Esophagus squamous epithelium (tissue), 4 donors: ENCODE data around the gene ADD1.

Source experiments
- POLR2A ChIP-seq, 4 donors: fragments of 450-650 bp; IDR thresholded peaks; one replicate each; pipeline ENCODE4 v1.6.1; 2017; ENCODE audit warnings: antibody characterized with exemption in 4 of 4, mild to moderate bottlenecking in 4 of 4, moderate library complexity in 3 of 4
- TF ChIP-seq, protein P1 (sequence below), 6 experiments: fragments of 450-650 bp in 4 of 6; fragments of 200-600 bp in 2 of 6; sonication (generic) in 2 of 6; IDR thresholded peaks; one replicate each; pipeline ENCODE4 v1.5.1; 2016 to 2019; ENCODE audit warnings: antibody characterized with exemption in 6 of 6, mild to moderate bottlenecking in 4 of 6, moderate library complexity in 4 of 6

DNA sequence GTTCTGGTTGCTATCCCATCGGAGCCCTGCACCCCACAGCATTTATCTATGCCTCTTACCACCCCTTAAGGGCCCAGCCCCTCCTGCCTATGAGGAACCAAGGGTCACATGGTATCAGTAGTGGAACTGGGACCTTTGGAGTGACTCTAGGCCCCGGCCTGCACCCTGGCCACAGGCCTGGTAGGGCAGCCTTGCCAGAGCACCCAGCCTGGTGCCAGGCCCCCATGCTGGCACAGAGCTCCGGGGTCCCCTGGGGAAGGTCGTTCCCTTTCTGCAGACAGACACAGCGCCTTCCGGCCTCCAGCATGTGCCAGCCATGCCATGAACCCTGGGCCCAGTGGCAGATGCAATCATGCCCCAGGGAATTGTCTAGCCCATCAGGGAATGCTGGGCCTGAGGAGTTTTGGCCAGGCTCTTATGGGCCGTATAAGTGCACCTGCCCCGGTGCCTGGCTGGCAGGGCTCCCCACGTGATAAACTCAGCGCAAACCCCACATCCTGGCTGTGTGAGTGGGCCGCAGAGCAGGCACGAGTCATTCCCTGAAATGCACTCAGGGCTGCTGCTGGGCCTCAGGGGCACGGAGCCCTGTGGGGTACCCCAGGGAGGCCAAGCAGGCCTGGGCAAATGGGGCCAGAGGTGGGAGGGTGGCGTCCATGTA is 19.8 kb upstream of the ADD1 start:
- TF ChIP-seq, protein P1, sequence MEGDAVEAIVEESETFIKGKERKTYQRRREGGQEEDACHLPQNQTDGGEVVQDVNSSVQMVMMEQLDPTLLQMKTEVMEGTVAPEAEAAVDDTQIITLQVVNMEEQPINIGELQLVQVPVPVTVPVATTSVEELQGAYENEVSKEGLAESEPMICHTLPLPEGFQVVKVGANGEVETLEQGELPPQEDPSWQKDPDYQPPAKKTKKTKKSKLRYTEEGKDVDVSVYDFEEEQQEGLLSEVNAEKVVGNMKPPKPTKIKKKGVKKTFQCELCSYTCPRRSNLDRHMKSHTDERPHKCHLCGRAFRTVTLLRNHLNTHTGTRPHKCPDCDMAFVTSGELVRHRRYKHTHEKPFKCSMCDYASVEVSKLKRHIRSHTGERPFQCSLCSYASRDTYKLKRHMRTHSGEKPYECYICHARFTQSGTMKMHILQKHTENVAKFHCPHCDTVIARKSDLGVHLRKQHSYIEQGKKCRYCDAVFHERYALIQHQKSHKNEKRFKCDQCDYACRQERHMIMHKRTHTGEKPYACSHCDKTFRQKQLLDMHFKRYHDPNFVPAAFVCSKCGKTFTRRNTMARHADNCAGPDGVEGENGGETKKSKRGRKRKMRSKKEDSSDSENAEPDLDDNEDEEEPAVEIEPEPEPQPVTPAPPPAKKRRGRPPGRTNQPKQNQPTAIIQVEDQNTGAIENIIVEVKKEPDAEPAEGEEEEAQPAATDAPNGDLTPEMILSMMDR (IDR thresholded peaks at IDR 0.05) = no peak
- TF ChIP-seq POLR2A (IDR thresholded peaks at IDR 0.05) = no peak
